Head of caudate nucleus (tissue), 42 donors: Measurements from ENCODE around the gene GDPD3.
A peak's percentile ranks its signal among the peaks of the same experiment; 100 is the strongest.

Experiments
- DNase-seq, 42 donors: peaks; one replicate each; pipeline versions ENCODE4 v3.0.0 to v3.0.0-alpha.2; 2020 to 2021; ENCODE audit warnings: mixed read lengths in 7 of 42
- intact Hi-C: fragments of 100-400 bp; cut with DNase I; formaldehyde crosslinking; loops from one replicate; pipeline ENCODE4 v1.15.0; 2022

The GDPD3 gene

GRCh38 chr16:30104090-30104489 lies 9.2 kb downstream of the GDPD3 start:
- intact Hi-C loops, result no loop called here
- no peak for DNase-seq

DNA sequence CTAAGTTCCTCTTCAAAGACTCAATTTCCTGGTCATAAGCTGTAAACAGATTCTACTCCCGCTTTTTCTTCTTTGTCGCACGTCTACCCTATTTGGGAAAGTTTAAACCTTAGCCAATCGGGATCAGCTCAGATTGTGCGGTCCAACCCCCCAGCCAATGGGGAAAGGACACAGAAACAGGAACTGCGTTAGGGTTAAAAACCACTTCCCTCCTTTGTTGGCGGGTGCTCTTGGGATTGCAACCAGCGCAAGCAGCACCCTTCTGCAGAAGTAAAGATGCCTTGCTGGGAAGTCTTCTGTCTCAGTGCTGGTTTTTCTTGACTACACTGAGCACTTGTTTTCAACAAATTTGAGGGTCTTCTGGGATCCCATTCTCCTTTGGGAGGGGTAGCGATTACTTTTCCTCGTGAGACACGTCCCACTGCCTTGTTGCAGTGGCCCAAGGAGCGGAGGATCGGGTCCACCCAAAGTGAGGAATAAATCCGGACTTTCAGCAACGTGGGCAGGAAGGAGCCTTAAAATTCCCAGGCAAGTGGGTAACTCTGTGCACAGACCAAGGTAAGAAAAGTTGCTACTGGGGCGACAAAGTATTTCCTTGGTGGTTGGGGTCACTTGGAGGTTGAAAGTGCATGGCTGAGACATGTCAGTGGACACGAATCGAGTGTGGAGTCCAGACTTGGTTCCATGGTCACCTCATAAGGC lies 16.3 kb downstream of the GDPD3 start:
- intact Hi-C loops, result no loop called here
- no peak for DNase-seq

- DNase-seq, result peak; percentile 83 to 97 (median 93)
- intact Hi-C loops, result no loop called here
Measured at GRCh38 chr16:30096105-30096861, 17.1 kb downstream of the GDPD3 start, which contains the start of gene YPEL3. Gene YPEL3, minus strand, starts transcription at chr16:30096213. Its CDS starts 731 bp downstream, at chr16:30095482.

DNA sequence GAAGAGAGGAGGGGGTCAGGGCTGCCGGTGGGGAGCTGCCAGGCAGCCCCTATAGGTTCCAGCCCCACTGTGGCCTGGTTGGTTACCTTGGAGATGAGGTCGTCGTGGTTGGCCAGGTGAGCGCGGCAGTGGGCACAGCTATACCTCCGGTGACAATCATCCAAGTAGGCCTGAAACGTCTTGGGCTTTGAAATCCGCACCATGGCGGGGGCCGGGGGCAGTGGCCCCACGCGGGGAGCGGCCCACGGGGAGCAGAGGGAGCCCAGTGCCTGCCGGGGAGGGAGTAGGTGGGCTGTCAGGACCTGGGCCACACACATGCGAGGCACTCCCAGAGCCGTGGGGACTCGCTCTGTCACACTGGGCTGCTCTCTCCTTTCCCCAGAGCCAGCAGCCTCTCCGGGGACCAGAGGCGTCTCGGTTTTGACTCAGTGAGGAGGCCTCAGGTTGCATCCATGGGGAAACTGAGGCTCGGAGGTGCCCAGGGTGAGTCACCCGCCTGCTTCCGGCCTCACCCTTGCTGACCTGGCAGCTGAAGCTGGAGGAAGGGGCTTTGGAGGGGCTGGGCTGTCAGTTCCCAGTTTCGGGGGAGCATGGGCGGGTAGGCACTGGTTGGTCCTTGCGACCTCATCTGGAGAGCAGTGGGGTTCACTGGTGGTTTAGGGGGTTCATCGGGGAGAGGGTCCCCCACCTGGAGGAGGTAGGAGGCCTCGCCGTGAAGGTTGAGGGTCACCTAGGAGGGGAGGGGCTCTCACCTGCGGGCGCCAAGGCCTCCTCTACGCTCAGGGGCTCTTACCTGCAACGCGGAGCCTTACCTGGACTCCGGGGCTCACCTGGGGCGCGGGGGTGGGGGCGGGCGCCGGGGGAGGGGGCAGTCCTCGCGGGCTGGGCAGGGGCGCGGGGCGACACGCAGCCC lies 17.9 kb downstream of the GDPD3 start:
- intact Hi-C loops, result no loop called here
- peak in 10 of 42 donors; percentile 11 to 54 (median 27) for DNase-seq

DNA sequence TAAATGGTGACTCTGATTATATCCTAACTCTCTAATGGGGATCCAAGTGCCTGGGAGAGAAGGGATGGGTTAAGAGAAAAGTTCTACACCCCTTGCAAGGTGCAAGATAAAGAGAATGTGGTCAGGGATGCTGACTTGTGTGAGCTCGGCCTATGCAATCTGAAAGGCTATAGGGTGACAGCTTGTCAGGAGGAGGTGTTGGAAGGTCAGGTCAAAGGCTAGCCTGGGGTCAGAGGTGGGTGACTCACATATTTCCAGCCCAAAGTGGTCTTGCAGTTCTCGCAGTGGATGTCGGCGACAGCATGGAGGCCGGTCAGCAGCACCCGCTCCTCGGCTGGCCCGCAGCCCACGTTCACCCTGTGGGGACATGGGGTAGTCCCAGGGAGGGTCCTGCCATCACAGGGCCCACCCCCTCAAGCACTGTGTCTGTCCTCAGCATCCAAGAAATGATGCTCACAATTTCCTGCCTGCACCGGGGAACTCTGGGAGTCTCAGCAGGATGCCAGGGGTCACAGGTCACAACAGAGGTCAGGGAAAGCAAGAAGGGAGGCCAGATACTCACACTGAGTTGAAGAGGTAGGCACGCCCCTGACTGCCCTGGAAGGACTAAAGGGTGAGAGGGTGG lies 18.7 kb downstream of the GDPD3 start:
- intact Hi-C loops, result no loop called here
- DNase-seq, result no peak

DNA sequence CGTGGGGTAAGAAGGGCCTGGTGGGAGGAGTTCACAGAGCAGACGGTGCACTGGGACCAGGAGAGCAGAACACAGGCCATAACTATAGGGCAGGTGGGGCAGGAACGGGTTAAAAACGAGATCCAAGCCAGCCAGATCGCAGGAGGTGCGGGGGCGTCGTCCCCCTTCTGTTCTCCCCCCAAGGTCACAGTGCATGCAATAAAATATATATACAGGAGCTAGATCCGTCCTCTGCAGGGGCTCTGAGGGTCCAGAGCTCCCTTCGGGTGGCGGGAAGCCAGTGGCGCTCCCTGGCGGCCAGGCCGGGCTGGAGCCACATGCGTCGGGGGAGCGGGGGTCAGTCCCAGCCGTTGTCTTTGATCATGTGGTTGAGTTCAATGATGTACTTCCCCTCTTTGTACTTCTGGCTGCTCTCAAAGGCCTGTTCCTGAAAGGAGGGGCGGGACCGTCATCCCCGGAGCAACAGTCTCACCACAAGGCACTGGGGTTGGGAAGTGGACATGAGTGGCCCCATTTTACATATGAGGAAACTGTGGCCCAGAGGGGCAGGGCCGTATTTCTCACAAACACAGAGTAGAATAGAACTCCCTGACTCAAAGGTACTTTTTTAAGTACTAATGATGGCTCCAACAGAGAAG lies 20.8 kb downstream of the GDPD3 start:
- peak; percentile 29 to 87 (median 69) for DNase-seq
- intact Hi-C loops, result no loop called here

DNA sequence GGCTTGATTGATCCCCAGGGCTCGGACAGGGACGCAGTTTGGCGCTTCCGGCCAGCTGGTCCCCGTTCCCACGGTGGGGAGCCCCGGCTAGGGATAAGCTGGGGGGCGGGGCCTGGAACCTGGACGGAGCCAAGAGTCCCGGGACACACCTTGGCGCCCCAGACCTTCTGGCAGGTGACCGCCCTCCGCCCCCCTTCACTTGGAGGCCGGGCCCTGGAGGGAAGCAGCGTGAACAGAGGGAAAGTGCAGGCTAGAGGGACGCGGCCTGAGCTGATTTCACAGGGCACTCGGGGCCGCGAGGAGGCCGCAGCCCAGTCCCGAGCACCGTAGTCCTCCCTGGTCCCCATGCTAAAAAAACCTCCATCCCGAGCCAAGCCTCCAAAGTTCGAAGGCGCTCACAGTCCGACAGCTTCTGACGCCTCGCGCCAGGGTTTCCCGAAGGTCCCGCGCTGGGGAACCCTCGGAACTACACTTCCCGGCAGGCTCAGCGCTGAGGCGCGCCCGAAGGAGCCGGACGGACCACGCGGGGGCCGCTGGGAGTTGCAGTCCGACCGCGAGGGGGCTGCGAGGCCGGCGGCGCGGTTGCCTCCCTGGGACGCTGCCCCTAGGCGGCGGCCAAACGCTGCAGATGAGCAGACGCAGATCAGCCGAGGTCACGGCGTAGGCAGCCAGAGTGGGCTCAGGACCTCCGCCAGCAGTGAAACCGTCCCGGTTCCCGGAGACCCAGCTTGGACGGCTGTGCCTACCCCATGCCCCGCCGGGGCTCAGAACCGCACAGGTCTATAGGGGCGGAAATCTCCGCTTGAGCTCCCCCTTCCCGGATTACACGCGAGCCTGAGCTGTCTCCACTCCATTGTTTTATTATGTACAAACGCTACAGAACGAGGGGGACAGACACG lies 21.6 kb downstream of the GDPD3 start, which contains the start of gene TBX6:
TSS of gene TBX6 (minus strand) at position 451 of the 899 bp plus-strand sequence. CDS start 731 bp downstream, outside the sequence.
- DNase-seq, result peak; percentile 87 to 98 (median 95)

DNA sequence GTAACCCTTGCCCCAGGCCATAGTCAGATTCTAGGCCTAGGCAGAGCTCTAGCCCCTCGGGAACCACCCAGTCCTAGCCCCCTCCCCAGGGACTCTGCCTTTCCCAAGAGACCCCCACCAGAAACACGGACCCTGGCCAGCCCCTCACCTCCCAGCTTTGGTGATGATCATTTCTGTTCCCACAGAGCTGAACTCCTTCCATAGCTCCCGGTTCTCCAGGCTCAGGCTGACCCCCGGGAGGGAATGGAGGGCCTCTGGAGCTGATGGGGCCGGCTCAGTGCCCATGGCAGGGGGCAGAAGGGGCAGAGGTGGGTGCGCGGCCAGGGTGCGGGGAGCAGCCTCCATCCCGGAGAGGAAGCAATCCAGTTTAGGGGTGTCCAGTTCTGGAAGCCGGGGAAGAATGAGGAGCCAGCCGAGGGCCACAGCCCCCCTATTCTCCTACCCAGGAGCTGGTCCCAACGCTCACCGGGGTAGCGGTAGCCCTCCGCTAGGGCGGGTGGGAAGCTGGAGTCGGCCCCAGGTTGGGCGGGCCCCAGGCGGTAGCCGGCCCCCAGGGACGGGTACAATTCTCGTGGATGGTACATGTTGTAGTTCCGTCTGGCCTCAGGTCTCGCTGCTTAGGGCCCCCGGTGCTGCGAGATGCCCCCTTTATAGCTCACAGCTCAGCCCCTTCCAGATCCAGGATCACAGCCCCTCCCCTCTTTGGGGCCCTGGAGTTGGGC lies 22.6 kb downstream of the GDPD3 start:
- DNase-seq, result no peak
- intact Hi-C loops, result no loop called here

More for the DNA sequence above, 21.6 kb downstream of the GDPD3 start, which contains the start of gene TBX6:
- intact Hi-C loops, result no loop called here

DNA sequence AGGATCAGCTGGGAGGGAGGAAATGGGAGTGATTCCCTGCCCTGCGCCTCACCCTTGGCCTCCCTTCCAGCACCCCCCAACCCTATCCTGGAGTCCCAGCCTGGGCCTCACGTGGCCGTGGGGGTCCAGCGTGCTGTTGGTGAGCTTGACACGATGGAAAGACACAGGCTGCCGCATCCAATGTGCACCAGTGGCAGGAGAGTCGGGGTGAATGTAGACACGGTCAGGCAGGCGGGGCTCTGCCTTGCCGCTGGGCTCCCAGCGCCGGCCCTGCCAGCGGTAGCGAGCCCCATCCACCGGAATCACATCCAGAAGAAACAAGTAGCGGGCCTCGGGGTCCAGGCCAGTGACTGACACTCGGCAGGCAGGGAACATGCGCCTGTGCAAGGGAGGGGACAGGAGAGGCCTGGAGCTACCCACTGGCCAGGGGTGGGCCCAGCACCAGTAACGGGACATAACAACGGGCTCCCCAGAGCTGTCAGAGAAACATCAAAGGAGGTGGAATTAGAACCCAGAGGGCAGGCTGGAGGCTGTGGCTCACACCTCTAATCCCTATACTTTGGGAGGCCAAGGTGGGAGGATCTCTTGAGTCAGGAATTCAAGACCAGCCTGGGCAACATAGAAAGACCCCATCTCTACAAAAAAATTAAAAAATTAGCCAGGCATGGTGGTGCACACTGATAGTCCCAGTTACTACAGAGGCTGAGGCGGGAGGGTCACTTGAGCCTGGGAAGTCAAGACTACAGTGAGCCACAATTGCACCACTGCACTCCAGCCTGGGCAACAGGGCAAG lies 24.3 kb downstream of the GDPD3 start:
- no peak for DNase-seq
- intact Hi-C loops, result no loop called here

DNA sequence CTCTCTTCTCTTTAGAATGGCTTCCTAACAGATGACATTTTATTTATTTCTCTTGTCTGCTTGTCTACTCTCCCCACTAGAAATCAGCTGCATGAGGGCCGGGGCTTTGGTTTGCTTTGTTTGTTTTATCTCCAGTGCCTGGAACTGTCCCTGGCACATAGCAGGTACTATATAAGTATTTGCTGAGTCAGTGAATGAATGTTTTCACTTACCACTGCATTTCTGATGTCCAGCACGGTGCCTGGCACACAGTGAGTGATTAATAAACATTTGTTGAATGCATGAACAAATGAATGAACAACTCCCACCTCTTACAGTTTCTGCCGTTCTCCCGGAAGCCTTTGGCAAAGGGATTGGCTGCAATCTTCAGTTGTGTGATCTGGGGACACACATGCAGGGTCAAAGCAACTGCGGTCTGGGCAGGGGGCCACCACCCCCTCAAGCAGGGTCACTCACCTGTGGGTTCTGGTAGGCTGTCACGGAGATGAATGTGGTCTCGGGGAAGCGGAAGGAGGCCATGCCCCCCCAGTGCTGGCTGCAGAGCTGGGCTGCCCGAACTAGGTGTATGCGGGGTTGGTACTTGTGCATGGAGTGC lies 25.0 kb downstream of the GDPD3 start:
- no peak for DNase-seq
- intact Hi-C loops, result no loop called here

DNA sequence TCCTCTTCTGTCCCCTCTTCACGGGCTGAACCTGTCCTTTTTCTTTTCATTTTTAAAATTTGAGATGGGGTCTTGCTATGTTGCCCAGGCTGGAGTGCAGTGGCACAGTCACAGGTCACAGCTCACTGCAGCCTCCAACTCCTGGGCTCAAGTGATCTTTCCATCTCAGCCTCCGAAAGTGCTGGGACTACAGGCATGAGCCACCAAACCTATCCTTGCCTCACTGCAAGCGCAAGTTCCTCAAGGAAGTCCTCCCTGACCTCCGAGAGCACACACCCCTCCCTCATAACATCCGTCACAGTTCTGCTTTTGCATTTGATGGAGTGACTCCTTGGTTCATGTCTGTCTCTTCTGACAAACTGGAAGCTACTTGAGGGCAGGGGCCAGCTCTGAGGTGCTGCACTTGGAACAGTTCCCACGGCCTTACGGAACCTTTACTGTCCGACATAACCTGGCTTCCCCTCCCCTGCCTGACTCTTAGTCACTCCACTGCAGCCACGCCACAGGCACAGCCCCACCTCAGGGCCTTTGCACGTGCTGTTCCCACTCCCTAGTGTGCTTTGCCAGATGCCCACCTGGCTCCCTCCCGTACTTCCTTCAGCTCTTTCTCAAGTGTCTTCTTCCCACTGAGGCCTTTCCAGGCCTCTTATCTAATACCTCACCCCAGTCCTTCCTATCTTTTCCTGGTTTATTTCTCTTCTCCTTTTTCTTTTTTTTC lies 26.0 kb downstream of the GDPD3 start:
- no peak for DNase-seq
- intact Hi-C loops, result no loop called here

DNA sequence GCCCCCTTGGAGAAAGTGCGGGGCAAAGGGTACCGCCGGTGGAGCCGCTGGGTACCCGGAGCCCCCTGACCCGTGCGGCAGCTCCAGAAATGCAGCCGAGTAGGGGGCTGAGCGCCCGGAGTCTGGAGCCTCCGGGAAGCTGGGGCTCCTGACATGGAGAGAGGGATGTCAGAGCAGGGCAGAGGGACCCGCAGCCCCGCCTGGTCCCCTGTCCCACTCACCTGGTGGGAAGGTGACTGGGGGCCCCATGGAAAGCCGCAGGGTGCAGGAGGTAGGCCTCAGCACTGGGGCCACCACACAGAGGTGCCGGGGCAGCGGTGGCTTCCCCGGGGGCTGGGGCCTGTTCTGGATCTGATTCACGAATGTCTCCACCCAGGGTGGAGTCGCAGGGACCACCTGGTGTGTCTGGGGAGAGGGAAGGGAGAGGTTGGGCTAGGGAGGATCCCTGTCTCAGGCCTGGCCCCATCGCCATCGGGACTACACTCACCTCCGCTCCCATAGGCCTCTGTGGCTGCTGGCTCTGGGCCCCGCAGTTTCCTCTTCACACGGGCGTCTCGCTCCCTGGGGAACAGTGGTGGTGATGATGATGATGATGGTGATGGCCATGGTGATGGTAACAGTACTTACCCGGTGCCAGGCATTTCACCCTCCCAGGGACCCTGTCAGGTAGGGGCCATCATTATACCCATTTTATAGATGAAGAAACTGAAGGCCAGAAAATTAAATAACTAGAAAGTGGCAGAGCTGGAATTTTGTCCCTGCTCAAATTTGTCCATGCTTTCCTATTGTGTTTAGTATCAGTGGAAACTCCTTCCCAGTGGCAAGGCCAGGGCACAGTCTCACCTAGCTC lies 26.8 kb downstream of the GDPD3 start:
- no peak for DNase-seq
- intact Hi-C loops, result no loop called here

DNA sequence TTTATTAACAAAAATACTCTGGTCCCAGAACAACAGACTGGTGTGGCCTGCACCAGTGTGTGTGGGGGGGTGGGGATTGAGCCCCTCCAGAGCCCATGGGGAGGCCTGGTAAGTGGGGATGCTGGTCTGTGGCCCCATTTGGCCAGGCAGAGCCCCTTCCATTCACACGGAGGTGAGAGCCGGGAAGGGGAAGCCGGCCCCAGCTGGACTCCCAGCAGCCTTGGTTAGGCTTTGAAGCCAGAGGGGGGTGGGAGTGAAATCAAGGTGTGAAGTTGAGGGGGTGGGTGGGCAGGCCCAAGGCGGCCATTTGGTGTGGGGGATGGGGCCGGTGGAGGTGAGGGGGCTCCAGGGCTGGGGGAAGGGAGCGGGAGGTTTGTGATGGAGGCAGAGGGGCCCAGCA lies 27.5 kb downstream of the GDPD3 start:
- DNase-seq, result no peak
- intact Hi-C loops, result no loop called here

- intact Hi-C loops, result no loop called here
- no peak for DNase-seq
Measured at GRCh38 chr16:30085247-30085646, 28.1 kb downstream of the GDPD3 start.
